DOHH2 (cell line): ENCODE data around the gene SULT1E1.
A peak's percentile ranks its signal among the peaks of the same experiment; 100 is the strongest.

Experiments used
- H3F3A ChIP-seq: fragments of 200-600 bp; sonication (generic), shearing (Covaris generic); 2 replicates; pipeline ENCODE4 v1.6.0; 2016; ENCODE audit warnings: antibody characterized with exemption, mild to moderate bottlenecking; ENCODE audit not compliant: control insufficient read depth, insufficient read depth
- H3K27ac ChIP-seq: fragments of 200-600 bp; sonication (generic); 2 replicates; pipeline ENCODE4 v1.5.1; 2014; ENCODE audit warnings: low read depth, mild to moderate bottlenecking, low read length, moderate library complexity
- H3K27me3 ChIP-seq: fragments of 200-600 bp; sonication (generic); 2 replicates; pipeline ENCODE4 v1.6.1; 2014; ENCODE audit warnings: mild to moderate bottlenecking, low read length, mixed read lengths; ENCODE audit not compliant: control insufficient read depth
- H3K36me3 ChIP-seq: fragments of 200-600 bp; sonication (generic); 2 replicates; pipeline ENCODE4 v1.6.1; 2014; ENCODE audit warnings: mild to moderate bottlenecking, low read length, moderate library complexity, mixed read lengths; ENCODE audit not compliant: control insufficient read depth
- H3K4me1 ChIP-seq: fragments of 200-600 bp; sonication (generic); 2 replicates; pipeline ENCODE4 v1.6.1; 2014; ENCODE audit warnings: mild to moderate bottlenecking, low read length, mixed read lengths; ENCODE audit not compliant: control insufficient read depth
- H3K4me2 ChIP-seq: fragments of 200-600 bp; sonication (generic); 2 replicates; pipeline ENCODE4 v1.6.0; 2014; ENCODE audit warnings: mild to moderate bottlenecking, low read length, moderate library complexity
- H3K4me3 ChIP-seq: fragments of 200-600 bp; sonication (generic); 2 replicates; pipeline ENCODE4 v1.5.1; 2014; ENCODE audit warnings: mild to moderate bottlenecking, low read length, mixed read lengths
- H3K79me2 ChIP-seq: fragments of 200-600 bp; sonication (generic); 2 replicates; pipeline ENCODE4 v1.6.1; 2014; ENCODE audit warnings: mild to moderate bottlenecking, low read length, mixed read lengths; ENCODE audit not compliant: control insufficient read depth
- H3K9me2 ChIP-seq: fragments of 200-600 bp; sonication (generic); replicated peaks from 2 replicates; pipeline ENCODE4 v1.6.1; 2014; ENCODE audit warnings: mild to moderate bottlenecking, low read length, mixed read lengths; ENCODE audit not compliant: control insufficient read depth
- H3K9me3 ChIP-seq: fragments of 200-600 bp; sonication (generic); 2 replicates; pipeline ENCODE4 v1.6.1; 2014; ENCODE audit warnings: antibody characterized with exemption, low read length, mixed read lengths; ENCODE audit not compliant: control insufficient read depth, insufficient read depth
- H4K20me1 ChIP-seq: fragments of 200-600 bp; sonication (generic); 2 replicates; pipeline ENCODE4 v1.6.0; 2014; ENCODE audit warnings: low read depth, mild to moderate bottlenecking, antibody characterized with exemption, low read length, moderate library complexity; ENCODE audit not compliant: control insufficient read depth, insufficient read depth
- EZH2phosphoT487 ChIP-seq: fragments of 200-600 bp; sonication (generic); IDR thresholded peaks from 2 replicates; pipeline ENCODE4 v1.6.1; 2017; ENCODE audit warnings: borderline replicate concordance, mild to moderate bottlenecking, antibody characterized with exemption, low read length, moderate library complexity, mixed read lengths
- TF ChIP-seq, protein P1 (sequence below): fragments of 200-600 bp; sonication (generic); IDR thresholded peaks from one replicate; pipeline ENCODE4 v1.5.1; 2014; ENCODE audit warnings: antibody characterized with exemption, mild to moderate bottlenecking, low read depth, low read length; ENCODE audit not compliant: poor library complexity, severe bottlenecking

The SULT1E1 gene, protein sequence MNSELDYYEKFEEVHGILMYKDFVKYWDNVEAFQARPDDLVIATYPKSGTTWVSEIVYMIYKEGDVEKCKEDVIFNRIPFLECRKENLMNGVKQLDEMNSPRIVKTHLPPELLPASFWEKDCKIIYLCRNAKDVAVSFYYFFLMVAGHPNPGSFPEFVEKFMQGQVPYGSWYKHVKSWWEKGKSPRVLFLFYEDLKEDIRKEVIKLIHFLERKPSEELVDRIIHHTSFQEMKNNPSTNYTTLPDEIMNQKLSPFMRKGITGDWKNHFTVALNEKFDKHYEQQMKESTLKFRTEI

DNA sequence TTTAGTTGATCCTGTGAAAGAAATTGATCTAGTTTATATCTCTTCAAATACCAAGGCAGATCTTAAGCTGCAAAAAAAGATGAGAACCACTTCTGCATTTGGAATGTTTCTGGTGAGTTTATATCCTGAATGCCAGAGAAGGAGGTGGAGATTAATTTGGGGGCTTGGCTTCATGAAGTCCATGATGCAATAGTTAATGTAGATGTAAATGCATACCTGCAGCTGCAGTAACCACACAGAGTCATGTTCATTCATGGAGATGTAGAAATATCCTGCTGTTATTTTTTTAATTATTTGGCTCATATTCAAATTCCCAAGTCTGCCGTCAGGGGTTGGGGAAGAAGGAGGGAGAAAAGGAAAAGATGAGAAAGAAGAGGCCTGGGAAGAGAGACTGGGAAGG lies at the start of gene SULT1E1:
Gene SULT1E1 (minus strand): TSS at position 94 of the 400 bp plus-strand sequence. CDS start 2,501 bp downstream, outside the sequence.
- TF ChIP-seq, protein P1, sequence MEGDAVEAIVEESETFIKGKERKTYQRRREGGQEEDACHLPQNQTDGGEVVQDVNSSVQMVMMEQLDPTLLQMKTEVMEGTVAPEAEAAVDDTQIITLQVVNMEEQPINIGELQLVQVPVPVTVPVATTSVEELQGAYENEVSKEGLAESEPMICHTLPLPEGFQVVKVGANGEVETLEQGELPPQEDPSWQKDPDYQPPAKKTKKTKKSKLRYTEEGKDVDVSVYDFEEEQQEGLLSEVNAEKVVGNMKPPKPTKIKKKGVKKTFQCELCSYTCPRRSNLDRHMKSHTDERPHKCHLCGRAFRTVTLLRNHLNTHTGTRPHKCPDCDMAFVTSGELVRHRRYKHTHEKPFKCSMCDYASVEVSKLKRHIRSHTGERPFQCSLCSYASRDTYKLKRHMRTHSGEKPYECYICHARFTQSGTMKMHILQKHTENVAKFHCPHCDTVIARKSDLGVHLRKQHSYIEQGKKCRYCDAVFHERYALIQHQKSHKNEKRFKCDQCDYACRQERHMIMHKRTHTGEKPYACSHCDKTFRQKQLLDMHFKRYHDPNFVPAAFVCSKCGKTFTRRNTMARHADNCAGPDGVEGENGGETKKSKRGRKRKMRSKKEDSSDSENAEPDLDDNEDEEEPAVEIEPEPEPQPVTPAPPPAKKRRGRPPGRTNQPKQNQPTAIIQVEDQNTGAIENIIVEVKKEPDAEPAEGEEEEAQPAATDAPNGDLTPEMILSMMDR: no peak
- no peak for TF ChIP-seq EZH2phosphoT487
- Histone ChIP-seq H4K20me1 (no peaks in the 10 kb centered on the region), H3K9me2 (no peaks in the 10 kb centered on the region), H3K4me3 (no peak within 1 kb of the TSS), H3K79me2 (no peaks in the 10 kb centered on the region), H3K4me2 (no peak within 1 kb of the TSS), H3K27ac (no peak within 1 kb of the TSS), H3K9me3 (no peaks in the 10 kb centered on the region), H3K4me1 (no peaks in the 10 kb centered on the region), H3K27me3 (no peaks in the 10 kb centered on the region), H3K36me3 (no peaks in the 10 kb centered on the region), H3F3A (no peaks in the 10 kb centered on the region)

DNA sequence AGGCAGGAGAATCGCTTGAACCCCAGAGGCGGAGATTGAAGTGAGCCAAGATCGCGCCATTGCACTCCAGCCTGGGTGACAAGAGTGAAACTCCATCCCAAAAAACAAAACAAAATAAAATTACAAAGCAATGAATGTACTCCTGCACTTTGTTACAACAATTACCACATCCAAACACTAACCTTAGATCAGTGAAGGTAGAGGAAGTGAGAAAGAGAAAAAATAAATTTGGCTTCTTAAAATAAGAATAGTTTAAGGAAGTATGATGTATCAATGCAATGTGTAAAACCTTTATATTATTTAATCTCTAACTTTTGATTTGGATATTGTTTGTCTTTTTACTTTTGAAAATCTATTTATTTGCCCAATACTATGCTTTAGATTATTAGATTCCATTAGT lies 49.2 kb upstream of the SULT1E1 start:
- TF ChIP-seq, protein P1: no peak
- no peak for TF ChIP-seq EZH2phosphoT487
- Histone ChIP-seq H3K9me2 (no peaks in the 10 kb centered on the region), H3F3A (no peaks in the 10 kb centered on the region), H3K36me3 (no peaks in the 10 kb centered on the region), H3K27ac (no peak overlapping the region), H3K4me1 (peaks cover 16% of the 10 kb centered on the region), H3K79me2 (no peaks in the 10 kb centered on the region), H3K4me2 (peak overlapping the region; percentile 16; the same call in 1 of the 2 replicates), H4K20me1 (no peaks in the 10 kb centered on the region), H3K9me3 (no peaks in the 10 kb centered on the region), H3K4me3 (no peak overlapping the region), H3K27me3 (no peaks in the 10 kb centered on the region)

DNA sequence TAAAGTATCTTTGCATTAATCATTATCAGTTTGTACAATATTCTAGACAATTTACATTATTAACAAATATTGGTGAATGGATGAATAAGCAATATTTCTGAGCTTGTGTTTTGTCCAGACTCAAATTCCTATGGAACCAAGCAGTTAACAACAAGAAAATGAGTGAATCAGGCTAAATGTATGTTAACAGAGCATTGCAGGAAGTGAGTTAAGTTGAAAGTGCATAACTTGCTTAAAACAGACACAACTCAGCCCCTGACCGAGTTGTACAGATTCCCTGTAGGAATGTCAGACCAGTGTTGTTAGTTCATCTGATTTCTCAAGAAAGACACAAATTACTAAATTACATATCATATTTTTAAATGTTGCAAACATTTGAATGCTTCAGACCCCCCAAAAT lies 47.2 kb upstream of the SULT1E1 start:
- Histone ChIP-seq H3K9me2 (no peaks in the 10 kb centered on the region), H3K79me2 (no peaks in the 10 kb centered on the region), H3K4me3 (no peak overlapping the region), H3K27me3 (no peaks in the 10 kb centered on the region), H3F3A (no peaks in the 10 kb centered on the region), H3K27ac (no peak overlapping the region), H3K4me2 (no peak overlapping the region), H3K9me3 (no peaks in the 10 kb centered on the region), H3K4me1 (peaks cover 16% of the 10 kb centered on the region), H4K20me1 (no peaks in the 10 kb centered on the region), H3K36me3 (no peaks in the 10 kb centered on the region)
- TF ChIP-seq, protein P1: no peak
- TF ChIP-seq EZH2phosphoT487: no peak
